Loucy (cell line): Measurements from ENCODE around the gene FMN1.

ENCODE experiments used
- H2AFZ ChIP-seq: fragments of 200-600 bp; sonication (generic); 2 replicates; pipeline ENCODE4 v1.6.0; 2016; ENCODE audit warnings: antibody characterized with exemption, mild to moderate bottlenecking, low read length, moderate library complexity
- H3F3A ChIP-seq: fragments of 200-600 bp; 2 replicates; pipeline ENCODE4 v1.6.0; 2016; ENCODE audit warnings: antibody characterized with exemption, low read depth, mild to moderate bottlenecking
- H3K27me3 ChIP-seq: fragments of 200-600 bp; sonication (generic); 2 replicates; pipeline ENCODE4 v1.6.1; 2014; ENCODE audit warnings: low read length, mild to moderate bottlenecking; ENCODE audit not compliant: insufficient read depth, poor library complexity, severe bottlenecking
- H3K36me3 ChIP-seq: fragments of 200-600 bp; sonication (generic); 2 replicates; pipeline ENCODE4 v1.6.1; 2016; ENCODE audit warnings: low read length; ENCODE audit not compliant: insufficient read depth
- H3K4me1 ChIP-seq: fragments of 200-600 bp; sonication (generic); 2 replicates; pipeline ENCODE4 v1.5.1; 2014; ENCODE audit warnings: low read length, mild to moderate bottlenecking; ENCODE audit not compliant: insufficient read depth, poor library complexity, severe bottlenecking
- H3K4me2 ChIP-seq: fragments of 200-600 bp; sonication (generic); 2 replicates; pipeline ENCODE4 v1.6.0; 2014; ENCODE audit warnings: antibody characterized with exemption, low read length, low read depth, mild to moderate bottlenecking; ENCODE audit not compliant: poor library complexity, severe bottlenecking
- H3K4me3 ChIP-seq: fragments of 200-600 bp; sonication (generic); 2 replicates; pipeline ENCODE4 v1.5.1; 2014; ENCODE audit warnings: low read length, mild to moderate bottlenecking, mixed read lengths; ENCODE audit not compliant: poor library complexity, severe bottlenecking
- H3K79me2 ChIP-seq: fragments of 200-600 bp; sonication (generic); 2 replicates; pipeline ENCODE4 v1.6.1; 2014; ENCODE audit warnings: low read length; ENCODE audit not compliant: insufficient read depth
- H3K9ac ChIP-seq: fragments of 200-600 bp; sonication (generic); 2 replicates; pipeline ENCODE4 v1.6.0; 2014; ENCODE audit warnings: mild to moderate bottlenecking, low read depth, low read length, moderate library complexity; ENCODE audit not compliant: poor library complexity, severe bottlenecking
- H3K9me2 ChIP-seq: fragments of 200-600 bp; sonication (generic); replicated peaks from 2 replicates; pipeline ENCODE4 v1.6.1; 2016; ENCODE audit warnings: low read depth, low read length, mixed read lengths
- H3K9me3 ChIP-seq: fragments of 200-600 bp; sonication (generic); 2 replicates; pipeline ENCODE4 v1.6.1; 2014; ENCODE audit warnings: mild to moderate bottlenecking, antibody characterized with exemption, low read length, low read depth; ENCODE audit not compliant: insufficient read depth
- H4K20me1 ChIP-seq: fragments of 200-600 bp; sonication (generic); 2 replicates; pipeline ENCODE4 v1.6.0; 2014; ENCODE audit warnings: antibody characterized with exemption, low read length, mild to moderate bottlenecking; ENCODE audit not compliant: insufficient read depth, poor library complexity, severe bottlenecking
- CTCF ChIP-seq: fragments of 200-600 bp; sonication (generic); conservative IDR thresholded peaks from 2 replicates; pipeline ENCODE4 v1.5.1; 2014; ENCODE audit warnings: mild to moderate bottlenecking, antibody characterized with exemption, low read length
- EZH2phosphoT487 ChIP-seq: fragments of 200-600 bp; IDR thresholded peaks from 2 replicates; pipeline ENCODE4 v1.6.1; 2018; ENCODE audit warnings: antibody characterized with exemption, mild to moderate bottlenecking, moderate library complexity, borderline replicate concordance

Gene FMN1

GRCh38 chr15:32830241-32830640 is 364.3 kb downstream of the FMN1 start:
- no peaks in the 10 kb centered on the region for H3K9me2 ChIP-seq
- no peaks in the 10 kb centered on the region for H4K20me1 ChIP-seq
- no peak overlapping the region for H3K4me3 ChIP-seq
- no peak overlapping the region for H2AFZ ChIP-seq
- H3K36me3 ChIP-seq: no peaks in the 10 kb centered on the region; the same call in 1 of the 2 replicates
- H3F3A ChIP-seq: no peaks in the 10 kb centered on the region
- no peaks in the 10 kb centered on the region for H3K79me2 ChIP-seq
- H3K9ac ChIP-seq: no peak overlapping the region
- no peaks in the 10 kb centered on the region for H3K27me3 ChIP-seq
- H3K4me1 ChIP-seq: no peaks in the 10 kb centered on the region
- H3K4me2 ChIP-seq: no peak overlapping the region
- no peaks in the 10 kb centered on the region for H3K9me3 ChIP-seq
- TF ChIP-seq CTCF (no peak), EZH2phosphoT487 (no peak)

DNA sequence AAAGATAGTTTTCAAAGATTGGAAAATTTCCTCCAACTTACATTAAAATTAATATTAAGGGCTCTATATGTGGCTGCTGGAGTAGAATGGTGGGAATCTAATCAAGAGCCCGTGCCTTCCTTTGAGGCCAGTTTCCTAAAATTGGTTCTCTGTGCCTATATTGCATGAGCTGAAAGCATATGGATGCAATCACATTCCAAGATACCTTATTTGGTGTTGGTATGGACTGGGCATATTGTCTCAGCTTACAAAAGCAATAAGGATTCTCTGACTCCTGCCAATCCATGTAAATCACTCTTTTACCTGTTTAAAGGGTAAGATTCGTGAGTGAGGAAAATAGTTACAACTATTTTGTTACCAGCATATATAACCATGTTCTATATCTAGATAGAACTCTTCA is 365.1 kb downstream of the FMN1 start:
- H3K79me2 ChIP-seq: no peaks in the 10 kb centered on the region
- H3K9ac ChIP-seq: no peak overlapping the region
- H3K27me3 ChIP-seq: no peaks in the 10 kb centered on the region
- no peaks in the 10 kb centered on the region for H3K4me1 ChIP-seq
- no peak overlapping the region for H2AFZ ChIP-seq
- H3K4me3 ChIP-seq: no peak overlapping the region
- H3K9me3 ChIP-seq: no peaks in the 10 kb centered on the region
- H3K9me2 ChIP-seq: no peaks in the 10 kb centered on the region
- H3K4me2 ChIP-seq: no peak overlapping the region
- no peak for TF ChIP-seq EZH2phosphoT487
- H3K36me3 ChIP-seq: no peaks in the 10 kb centered on the region; the same call in 1 of the 2 replicates
- no peaks in the 10 kb centered on the region for H4K20me1 ChIP-seq
- H3F3A ChIP-seq: no peaks in the 10 kb centered on the region

- Histone ChIP-seq H3F3A (no peaks in the 10 kb centered on the region), H4K20me1 (no peaks in the 10 kb centered on the region), H3K9ac (no peak overlapping the region), H3K4me2 (no peak overlapping the region), H3K36me3 (no peaks in the 10 kb centered on the region; the same call in 1 of the 2 replicates), H2AFZ (no peak overlapping the region), H3K79me2 (no peaks in the 10 kb centered on the region), H3K4me3 (no peak overlapping the region), H3K27me3 (no peaks in the 10 kb centered on the region), H3K9me2 (no peaks in the 10 kb centered on the region), H3K9me3 (no peaks in the 10 kb centered on the region), H3K4me1 (no peaks in the 10 kb centered on the region)
- TF ChIP-seq EZH2phosphoT487 (no peak), CTCF (no peak)
Observed at GRCh38 chr15:32828507-32829186, 365.9 kb downstream of the FMN1 start.

DNA sequence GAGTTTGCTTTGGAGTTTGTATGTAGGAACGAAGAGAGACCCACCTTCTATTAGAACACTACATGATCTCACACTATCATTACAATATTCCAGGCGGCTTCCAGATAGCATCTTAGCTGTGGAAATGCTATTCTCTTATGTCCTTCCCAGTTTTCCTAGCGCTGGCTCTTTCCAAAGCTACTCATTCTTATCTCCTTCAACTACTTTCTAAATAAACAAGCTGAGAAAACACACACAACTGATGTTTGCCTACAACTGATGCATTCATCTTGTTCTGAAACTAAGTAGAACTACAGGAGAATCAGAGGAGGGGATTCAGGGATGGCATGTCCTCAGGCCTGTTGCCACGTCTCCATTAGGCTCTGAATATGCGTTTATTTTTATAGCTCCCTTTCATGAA is 367.8 kb downstream of the FMN1 start:
- TF ChIP-seq EZH2phosphoT487: no peak
- TF ChIP-seq CTCF: no peak
- no peaks in the 10 kb centered on the region for H4K20me1 ChIP-seq
- H3K9me3 ChIP-seq: no peaks in the 10 kb centered on the region
- H3K9ac ChIP-seq: no peak overlapping the region
- no peaks in the 10 kb centered on the region for H3F3A ChIP-seq
- H2AFZ ChIP-seq: no peak overlapping the region
- no peaks in the 10 kb centered on the region for H3K4me1 ChIP-seq
- no peaks in the 10 kb centered on the region for H3K27me3 ChIP-seq
- H3K36me3 ChIP-seq: no peaks in the 10 kb centered on the region; the same call in 1 of the 2 replicates
- H3K79me2 ChIP-seq: no peaks in the 10 kb centered on the region
- H3K4me3 ChIP-seq: no peak overlapping the region
- H3K9me2 ChIP-seq: no peaks in the 10 kb centered on the region
- H3K4me2 ChIP-seq: no peak overlapping the region
